Measurements from ENCODE around the gene AUTS2.

- TF ChIP-seq CTCF (conservative IDR thresholded peaks at IDR 0.05; ENCODE audit: low read depth in 2 of 2) = no peak
- TF ChIP-seq POLR2AphosphoS5 (IDR thresholded peaks at IDR 0.05; ENCODE audit: low read depth) = no peak
These were observed 4.2 kb downstream of the AUTS2 start for GRCh38 chr7:69602522-69602921.

Measured in GM23338 (cell line).